T-helper 1 cell treated with Interleukin-12 subunit alpha and Interleukin-12 subunit beta and Interleukin-4 antibody, amounts not matched to agents 30 ng/mL and 1 ng/mL, for 36 hours (primary cell): Measurements from ENCODE around the gene MYL10. TPM values are rescaled to one million over a fixed set of nuclear protein-coding genes. Genes with fewer than 3 reads are reported as not detected.
"Not testable (repeated sequence)": the region's sequence is repeated elsewhere in the genome, so short reads cannot be mapped to it uniquely, and the experiment has no call there.

Source experiments
- intact Hi-C: fragments of 100-400 bp; cut with micrococcal nuclease; formaldehyde crosslinking; loops from one replicate; pipeline ENCODE4 v1.15.1; 2024
- total RNA-seq: library from RNA; stranded (reverse); gene quantifications from 2 replicates; pipeline ENCODE4 v1.2.3, GENCODE V29; 2022

The MYL10 gene
- total RNA-seq, 1 donor from 2014 or later = not detected

DNA sequence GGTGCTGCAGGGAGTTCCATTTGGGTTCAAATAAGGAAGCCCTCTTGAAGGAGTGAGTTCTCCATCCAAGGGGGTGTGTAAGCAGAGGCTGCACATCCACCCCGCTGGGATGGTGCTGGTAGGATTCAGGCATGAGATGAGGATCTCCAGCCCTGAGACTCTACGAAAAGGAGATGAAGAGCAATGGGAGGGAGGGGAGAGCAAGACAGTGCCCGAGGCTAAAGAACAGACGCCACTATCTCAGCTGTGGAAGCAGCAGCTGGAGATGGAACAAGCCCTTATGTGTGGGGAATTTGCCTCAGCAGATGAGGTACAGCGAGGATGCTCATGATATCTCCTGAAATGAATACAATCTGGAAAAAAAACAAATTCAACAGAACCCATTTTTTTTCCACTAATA is 28.1 kb upstream of the MYL10 start:
- intact Hi-C loops = no loop called here

DNA sequence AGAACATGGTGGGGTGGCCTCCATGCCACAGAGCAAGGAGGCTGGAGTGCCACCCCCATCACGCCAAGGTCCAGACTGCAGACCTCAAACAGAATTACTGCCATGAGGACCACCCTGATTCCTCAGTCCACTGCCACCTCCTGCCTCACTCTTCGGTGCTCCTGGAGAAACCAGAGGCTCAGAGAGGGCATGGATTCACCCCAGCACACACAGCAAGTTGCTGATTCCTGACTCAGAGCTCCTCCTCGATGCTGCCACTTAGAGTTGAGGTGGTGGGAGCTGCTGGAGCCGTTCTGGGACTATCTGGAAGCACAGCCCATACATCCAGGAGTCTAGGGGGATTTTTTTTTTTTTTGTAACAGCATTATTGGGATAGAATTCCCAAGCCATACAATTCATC is 22.0 kb upstream of the MYL10 start:
- intact Hi-C loops = no loop called here

GRCh38 chr7:101650579-101651081 is 21.5 kb upstream of the MYL10 start:
- intact Hi-C loops = no loop called here

GRCh38 chr7:101647876-101648275 is 18.8 kb upstream of the MYL10 start:
- intact Hi-C loops = not testable (repeated sequence)

- intact Hi-C loops = no loop called here
Observed at GRCh38 chr7:101645951-101646350, 16.9 kb upstream of the MYL10 start.

- intact Hi-C loops = no loop called here
Observed at GRCh38 chr7:101644879-101645278, 15.8 kb upstream of the MYL10 start.

DNA sequence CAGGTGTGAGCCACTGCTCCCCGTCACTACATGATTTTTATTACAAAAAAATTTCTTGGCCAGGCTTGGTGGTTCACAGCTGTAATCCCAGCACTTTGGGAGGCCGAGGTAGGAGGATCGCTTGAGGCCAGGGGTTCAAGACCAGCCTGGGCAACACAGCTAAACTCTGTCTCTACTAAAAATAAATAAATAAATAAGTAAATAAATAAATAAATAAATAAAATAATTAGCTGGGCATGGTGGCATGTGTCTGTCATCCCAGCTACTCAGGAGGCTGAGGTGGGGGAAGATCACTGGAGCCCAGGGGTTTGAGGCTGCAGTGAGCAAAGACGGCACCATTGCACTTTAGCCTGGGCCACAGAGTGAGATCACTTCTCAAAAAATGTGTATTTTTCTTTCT is 10.0 kb upstream of the MYL10 start:
- intact Hi-C loops = not testable (repeated sequence)

- intact Hi-C loops = no loop called here
Observed at GRCh38 chr7:101636822-101637623, 7.9 kb upstream of the MYL10 start.

DNA sequence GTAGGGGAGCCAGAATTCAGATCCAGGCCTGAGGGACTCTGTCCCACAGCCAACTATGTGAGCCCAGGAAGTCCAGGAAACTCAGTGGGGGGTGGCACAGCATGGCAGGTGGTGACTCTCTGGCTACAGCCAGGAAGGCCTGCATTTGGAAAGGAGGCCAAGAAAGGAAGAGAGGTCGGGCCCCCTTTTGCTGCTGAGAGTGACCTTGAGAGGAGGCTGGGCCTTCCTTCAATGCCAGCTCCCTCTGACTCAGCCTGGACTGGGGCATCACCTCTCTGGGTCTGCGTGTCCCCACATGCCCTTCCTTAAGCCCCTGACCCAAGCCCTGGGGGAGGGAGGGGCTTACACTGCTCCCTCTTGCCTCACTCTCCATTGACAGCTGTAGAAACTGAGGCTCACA is 6.4 kb upstream of the MYL10 start:
- intact Hi-C loops = no loop called here

- intact Hi-C loops = no loop called here
Observed at GRCh38 chr7:101634196-101634717, 5.2 kb upstream of the MYL10 start.

- intact Hi-C loops = no loop called here
Observed at GRCh38 chr7:101633511-101633910, 4.4 kb upstream of the MYL10 start.

- intact Hi-C loops = no loop called here
Observed at GRCh38 chr7:101632641-101633040, 3.5 kb upstream of the MYL10 start.

DNA sequence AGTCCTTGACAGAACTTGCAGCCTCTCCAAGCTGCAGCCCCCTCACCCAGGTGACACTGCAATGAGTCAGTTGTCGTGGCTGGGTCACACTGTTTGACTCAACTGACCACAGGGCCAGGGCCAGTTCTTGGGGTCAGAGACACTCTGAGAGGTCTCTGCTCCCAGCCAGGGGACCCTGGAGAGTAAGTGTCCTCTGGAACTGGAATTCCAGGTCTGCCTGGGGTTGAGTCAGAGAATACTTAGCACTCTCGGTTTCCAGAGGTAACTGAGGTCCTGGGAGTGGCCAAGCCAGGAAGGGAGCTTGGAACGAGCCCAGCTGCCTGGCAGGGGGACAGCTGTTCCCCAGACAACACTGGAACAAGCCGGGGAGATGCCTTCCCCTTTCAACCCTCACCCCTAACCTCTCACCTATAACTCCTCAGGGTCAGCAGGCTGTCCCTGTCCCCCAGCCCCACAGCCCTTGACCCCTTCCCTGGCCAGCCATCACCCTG is 2.2 kb upstream of the MYL10 start:
- intact Hi-C loops = no loop called here

DNA sequence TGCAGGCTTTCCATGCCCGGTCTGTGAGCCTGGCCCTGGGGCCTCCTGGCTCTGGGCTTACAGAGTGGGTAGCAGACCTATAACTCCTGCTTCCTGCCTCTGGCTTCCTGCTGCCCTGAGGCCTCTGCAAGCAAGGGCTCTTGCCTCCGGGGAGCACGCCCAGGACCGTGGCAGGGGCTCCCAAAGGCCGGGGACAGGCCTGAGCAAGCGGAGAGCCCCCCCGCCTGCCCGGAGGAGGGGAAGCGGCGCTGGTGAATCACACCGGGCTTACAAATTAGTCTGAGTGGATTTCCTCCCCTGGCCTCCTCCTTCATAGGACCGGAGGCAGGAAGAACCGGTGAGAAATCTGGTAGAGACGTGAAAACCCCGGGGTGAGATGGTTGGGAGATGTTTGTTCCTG is 1.5 kb upstream of the MYL10 start:
- intact Hi-C loops = no loop called here

GRCh38 chr7:101628522-101628921 is 574 bp downstream of the MYL10 start:
- intact Hi-C loops = no loop called here

DNA sequence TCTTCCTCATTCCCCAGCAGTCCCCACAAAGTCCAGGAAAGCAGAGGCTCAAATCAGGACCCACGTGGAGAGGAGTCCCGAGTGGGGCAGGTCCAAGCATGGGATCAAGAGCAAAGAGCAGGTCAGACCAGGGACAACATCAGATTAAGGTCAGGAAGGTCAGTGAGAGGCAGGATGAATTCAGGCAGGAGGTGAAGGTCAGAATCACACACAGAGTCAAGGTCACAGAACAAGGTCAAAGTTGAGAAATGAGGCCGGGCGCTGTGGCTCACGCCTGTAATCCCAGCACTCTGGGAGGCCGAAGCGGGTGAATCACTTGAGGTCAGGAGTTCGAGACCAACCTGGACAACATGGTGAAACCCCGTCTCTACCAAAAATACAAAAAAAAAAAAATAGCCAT is 2.3 kb downstream of the MYL10 start:
- intact Hi-C loops = no loop called here

- intact Hi-C loops = no loop called here
Observed at GRCh38 chr7:101626069-101626671, 2.9 kb downstream of the MYL10 start.

GRCh38 chr7:101625031-101625791 is 3.9 kb downstream of the MYL10 start:
- intact Hi-C loops = no loop called here

DNA sequence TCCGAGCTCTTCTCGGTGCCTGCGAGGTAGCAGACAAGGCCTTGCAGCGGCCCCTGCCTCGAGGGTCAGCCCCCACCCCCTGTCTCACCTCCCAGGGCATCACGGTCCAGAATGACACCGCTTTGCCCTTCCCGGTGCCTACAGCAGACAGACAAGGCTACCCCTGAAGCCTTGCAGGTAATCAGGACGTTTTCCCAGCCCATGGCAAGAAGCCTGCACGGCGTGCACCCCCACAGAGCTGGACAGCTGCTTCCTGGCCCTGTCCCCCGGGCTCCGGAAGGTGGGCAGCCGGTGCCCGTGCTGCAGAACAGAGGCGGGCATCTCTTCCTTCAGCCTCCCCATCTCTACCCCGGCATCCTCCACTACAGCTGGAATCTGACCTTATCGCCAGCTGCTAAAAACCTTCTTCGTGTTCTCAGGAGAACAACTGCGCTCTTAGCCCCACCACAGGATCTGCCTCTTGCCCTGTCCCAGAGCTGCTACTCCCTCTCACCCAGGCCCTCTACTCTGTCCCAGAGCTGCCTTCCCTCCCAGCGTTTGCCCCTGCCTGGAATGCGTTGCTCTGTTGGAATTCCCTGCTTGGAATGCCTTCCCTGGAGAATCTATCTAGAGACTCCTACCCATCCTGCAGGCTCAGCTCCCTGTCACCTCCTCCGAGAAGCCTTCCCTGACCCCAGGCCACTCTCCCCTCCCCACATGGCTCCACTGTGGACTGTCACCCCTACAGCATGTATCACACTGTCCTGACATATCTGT is 4.7 kb downstream of the MYL10 start:
- intact Hi-C loops = no loop called here

GRCh38 chr7:101622609-101623173 is 6.4 kb downstream of the MYL10 start:
- intact Hi-C loops = no loop called here

DNA sequence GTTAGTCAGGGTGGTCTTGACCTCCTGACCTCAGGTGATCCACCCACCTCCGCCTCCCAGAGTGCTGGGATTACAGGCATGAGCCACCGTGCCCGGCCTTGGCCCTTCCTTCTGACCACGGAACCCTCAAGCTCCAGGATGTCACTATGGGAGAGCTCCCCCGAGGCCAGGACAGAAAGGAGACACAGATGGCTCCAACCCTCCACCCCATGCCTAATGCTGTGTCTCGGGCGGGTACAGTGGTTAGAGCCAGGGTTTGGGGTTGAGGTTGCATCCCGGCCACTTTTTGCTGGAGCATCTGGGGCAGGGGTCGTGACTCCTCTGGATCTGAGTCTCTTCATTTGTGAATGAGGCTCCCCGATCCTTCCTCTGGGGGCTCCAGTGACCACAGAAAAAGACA is 8.1 kb downstream of the MYL10 start:
- intact Hi-C loops = no loop called here
